K562 (cell line): ENCODE data around the gene ELF2. TPM values are rescaled to one million over a fixed set of nuclear protein-coding genes. Genes with fewer than 3 reads are reported as not detected.
A peak's percentile ranks its signal among the peaks of the same experiment; 100 is the strongest.

Experiments
- ATAC-seq: fragments of 200-7000 bp; cut with Tn5 transposase; 3 replicates; pipeline ENCODE4 v1.9.1; 2020; ENCODE audit warnings: moderate library complexity
- BruUV-seq: library from RNA; stranded (reverse); fragments of 400-500 nt; replicated peaks from 2 replicates; lab custom pipeline; 2021; lab: Mats Ljungman, UMichigan
- CTCF ChIA-PET: fragments of 300-600 bp; formaldehyde crosslinking; extraction: SDS; loops from one replicate; lab custom pipeline; 2021; ENCODE audit warnings: low intra/inter-chr PET ratio; lab: Yijun Ruan, JAX
- POLR2A ChIA-PET: fragments of 300-600, 350-650 bp; sonication (Branson Sonifier 250); formaldehyde crosslinking; extraction: SDS; loops from one replicate; lab custom pipeline; 2021; ENCODE audit warnings: antibody characterized with exemption, inconsistent platforms; lab: Yijun Ruan, JAX
- DNase-seq, 4 experiments: peaks; one replicate each; pipeline versions ENCODE4 v3.0.0 to v3.0.0-alpha.2; 2011 to 2018; ENCODE audit warnings: low spot score in 3 of 4, mixed read lengths in 3 of 4; ENCODE audit errors: extremely low read depth in 1 of 4
- FAIRE-seq: peaks from 2 replicates; lab custom pipeline; 2011; peaks lifted over from hg19 to GRCh38; lab: Jason Lieb, UNC
- H2AFZ ChIP-seq: 2 replicates; pipeline ENCODE4 v1.6.0; 2011; ENCODE audit warnings: low read depth, low read length, control low read depth, inconsistent platforms
- H3K27ac ChIP-seq: fragments of 200-600 bp; 3 replicates; pipeline ENCODE4 v1.8.0; 2011; ENCODE audit warnings: low read depth, mild to moderate bottlenecking, control low read depth, inconsistent platforms, low read length, moderate library complexity, mixed read lengths; ENCODE audit errors: extremely low read depth
- H3K27me3 ChIP-seq, 2 experiments: fragments of 300-600 bp in 1 of 2; 2 replicates in 1 of 2; 3 replicates in 1 of 2; pipeline versions ENCODE4 v1.6.0 to v1.8.0; 2011; ENCODE audit warnings: inconsistent platforms in 2 of 2, low read length in 2 of 2, mild to moderate bottlenecking in 1 of 2, mixed read lengths in 1 of 2, moderate library complexity in 1 of 2; ENCODE audit not compliant: control insufficient read depth in 2 of 2, insufficient read depth in 2 of 2
- H3K36me3 ChIP-seq: fragments of 300-600 bp; 3 replicates; pipeline ENCODE4 v1.8.0; 2011; ENCODE audit warnings: mild to moderate bottlenecking, low read length, inconsistent platforms; ENCODE audit not compliant: control insufficient read depth, insufficient read depth
- H3K4me1 ChIP-seq, 2 experiments: fragments of 200-600 bp in 1 of 2; replicated peaks in 1 of 2; 2 replicates in 1 of 2; 3 replicates in 1 of 2; pipeline versions ENCODE4 v1.5.1 to v1.8.0; 2011; ENCODE audit warnings: inconsistent platforms in 2 of 2, low read length in 2 of 2, mild to moderate bottlenecking in 1 of 2, mixed read lengths in 1 of 2, moderate library complexity in 1 of 2; ENCODE audit not compliant: control insufficient read depth in 2 of 2, insufficient read depth in 2 of 2
- H3K4me2 ChIP-seq: 2 replicates; pipeline ENCODE4 v1.6.1; 2011; ENCODE audit warnings: low read length, control low read depth, inconsistent platforms, mixed read lengths; ENCODE audit not compliant: insufficient read depth
- H3K4me3 ChIP-seq: fragments of 200-600 bp; sonication (generic), shearing (Covaris generic); 2 replicates; pipeline ENCODE4 v1.5.1; 2016; ENCODE audit warnings: control low read depth, inconsistent platforms
- H3K79me2 ChIP-seq: fragments of 200-600 bp; 3 replicates; pipeline ENCODE4 v1.8.0; 2011; ENCODE audit warnings: low read length, inconsistent platforms; ENCODE audit not compliant: control insufficient read depth, insufficient read depth
- H3K9ac ChIP-seq, 2 experiments: 2 replicates each; pipeline versions ENCODE4 v1.6.0 to v1.6.1; 2011; ENCODE audit warnings: low read depth in 2 of 2, low read length in 2 of 2, control low read depth in 1 of 2, inconsistent platforms in 1 of 2, mild to moderate bottlenecking in 1 of 2, mixed read lengths in 1 of 2; ENCODE audit not compliant: insufficient read depth in 1 of 2
- H3K9me1 ChIP-seq: one replicate; pipeline ENCODE4 v1.6.0; 2011; ENCODE audit warnings: inconsistent platforms, mild to moderate bottlenecking, low read length, moderate library complexity; ENCODE audit not compliant: control insufficient read depth, insufficient read depth
- H3K9me3 ChIP-seq: replicated peaks from 2 replicates; pipeline ENCODE4 v1.5.1; 2011; ENCODE audit warnings: low read depth, low read length, inconsistent platforms; ENCODE audit not compliant: control insufficient read depth, insufficient read depth
- H4K20me1 ChIP-seq: replicated peaks from 2 replicates; pipeline ENCODE4 v1.6.1; 2011; ENCODE audit warnings: low read length, inconsistent platforms, mixed read lengths; ENCODE audit not compliant: control insufficient read depth, insufficient read depth
- CEBPB ChIP-seq: fragments of 450-650 bp; IDR thresholded peaks from 2 replicates; pipeline ENCODE4 v1.6.1; 2016; ENCODE audit warnings: missing genetic modification characterization, missing compliant biosample characterization
- CEBPG ChIP-seq, 3 experiments: fragments of 200-800 bp in 1 of 3; sonication (Bioruptor generic) in 1 of 3; sonication (generic) in 1 of 3; formaldehyde crosslinking in 1 of 3; IDR thresholded peaks in 2 of 3; conservative IDR thresholded peaks in 1 of 3; 2 replicates each; pipeline versions ENCODE4 v1.6.1 to v1.8.0; 2016 to 2022; ENCODE audit warnings: missing compliant biosample characterization in 2 of 3, missing genetic modification characterization in 2 of 3, mild to moderate bottlenecking in 1 of 3, missing genetic modification reagents in 1 of 3
- FUS ChIP-seq: fragments of 200-400 bp; formaldehyde crosslinking; optimal IDR thresholded peaks from 2 replicates; pipeline ENCODE3; 2017; ENCODE audit warnings: low read depth, low read length
- PTBP1 ChIP-seq: fragments of 200-400 bp; formaldehyde crosslinking; IDR thresholded peaks from 2 replicates; pipeline ENCODE4 v1.6.1; 2017; ENCODE audit warnings: low read depth, low read length
- TAF9B ChIP-seq: fragments of 450-650 bp; IDR thresholded peaks from 2 replicates; pipeline ENCODE4 v1.6.1; 2018; ENCODE audit warnings: mild to moderate bottlenecking; ENCODE audit not compliant: partially characterized antibody
- ZNF707 ChIP-seq: fragments of 250-450 bp; sonication (Bioruptor Pico); conservative IDR thresholded peaks from 2 replicates; pipeline ENCODE4 v1.8.0; 2022; ENCODE audit warnings: inconsistent platforms, mild to moderate bottlenecking, moderate library complexity
- WGBS: fragments of 100-300 bp; shearing (Covaris generic); methylation state at CpG from one replicate; pipeline ENCODE4 v1.1.6; 2016; ENCODE audit warnings: low coverage, mixed read lengths; ENCODE audit not compliant: insufficient coverage; ENCODE audit errors: missing lambda C conversion rate; 5-methylcytosine and 5-hydroxymethylcytosine counted together
- in situ Hi-C: fragments of 300-500 bp; cut with MboI; formaldehyde crosslinking; loops from 4 replicates; pipeline ENCODE4 v1.15.0; 2018; ENCODE audit warnings: inconsistent platforms, mixed read lengths
- intact Hi-C: fragments of 100-400 bp; cut with micrococcal nuclease; formaldehyde crosslinking; loops from 2 replicates; pipeline ENCODE4 v1.14.2; 2022
- polyA plus RNA-seq, 8 experiments: library from polyadenylated mRNA; depleted of rRNA in 4 of 8; stranded (reverse) in 5 of 8; unstranded in 3 of 8; fragments of >200 nt; fragmentation: Nextera tagmentation in 2 of 8; fragmentation: Illumina TruSeq in 1 of 8; extraction: Ambion mirVana in 2 of 8; extraction: Trizol in 1 of 8; gene quantifications; 2 replicates each; pipeline versions ENCODE4 v1.2.1 to v1.2.3, GENCODE V29; 2011 to 2014; ENCODE audit warnings: inconsistent platforms in 1 of 8, missing spikeins in 1 of 8
- total RNA-seq, 7 experiments: library from RNA; depleted of rRNA in 6 of 7; stranded (reverse); fragments of >200 nt in 6 of 7; fragmentation: Illumina TruSeq in 2 of 7; extraction: Trizol in 2 of 7; gene quantifications; 2 replicates each; pipeline versions ENCODE4 v1.2.1 to v1.2.3, GENCODE V29; 2011 to 2021; ENCODE audit warnings: low replicate concordance in 1 of 7
- TF ChIP-seq, protein P1 (sequence below): sonication (generic); formaldehyde crosslinking; IDR thresholded peaks from 2 replicates; pipeline ENCODE4 v1.8.0; 2023; ENCODE audit warnings: mild to moderate bottlenecking, missing genetic modification reagents
- TF ChIP-seq, protein P2 (sequence below): fragments of 250-450 bp; sonication (Bioruptor Pico); IDR thresholded peaks from 2 replicates; pipeline ENCODE4 v1.4.0; 2020
- TF ChIP-seq, protein P3 (sequence below), 2 experiments: IDR thresholded peaks; 2 replicates each; pipeline ENCODE4 v1.6.1; 2011; ENCODE audit warnings: borderline replicate concordance in 1 of 2, control low read depth in 1 of 2, low read depth in 1 of 2, low read length in 1 of 2, mild to moderate bottlenecking in 1 of 2, mixed read lengths in 1 of 2, moderate library complexity in 1 of 2; ENCODE audit not compliant: insufficient read depth in 1 of 2, insufficient read length in 1 of 2, poor library complexity in 1 of 2, severe bottlenecking in 1 of 2; ENCODE audit errors: extremely low read depth in 1 of 2
- TF ChIP-seq, protein P4 (sequence below): fragments of 450-650 bp; formaldehyde crosslinking; conservative IDR thresholded peaks from 2 replicates; pipeline ENCODE4 v1.4.0; 2022; ENCODE audit warnings: mild to moderate bottlenecking, missing genetic modification characterization

ELF2 gene
- total and polyA plus RNA-seq, 9 of the 15 experiments (the other 6 are each of a cell fraction or from before 2014, with no cell fraction given) = 9.4 to 58.7 (median 41.6) TPM

DNA sequence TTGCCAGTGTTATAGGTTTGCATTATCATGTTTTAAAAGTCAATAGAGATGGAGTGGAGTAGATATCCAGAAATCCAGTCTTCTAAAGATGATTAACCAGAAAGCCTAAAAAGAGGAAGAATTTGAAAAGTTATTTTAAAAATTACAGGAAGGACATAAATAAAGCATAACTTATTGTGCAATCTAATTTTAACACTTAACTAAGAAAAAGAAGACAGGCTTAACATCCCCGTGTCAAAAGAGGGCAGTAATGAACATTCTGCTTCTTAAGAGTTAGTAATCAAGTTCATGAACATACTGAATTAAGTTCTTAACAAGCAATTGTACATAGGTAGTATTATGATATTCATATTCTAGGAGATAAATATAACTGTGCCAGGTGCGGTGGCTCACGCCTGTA lies 39.3 kb downstream of the ELF2 start:
- H3K4me2 ChIP-seq = no peak overlapping the region
- H3K36me3 ChIP-seq = peaks cover 24% of the 10 kb centered on the region; the same call in 2 of the 3 replicates
- H3K27ac ChIP-seq = no peak overlapping the region
- WGBS = 88% methylated on average over 3 of the region's 3 CpGs
- H3K9ac ChIP-seq = no peak overlapping the region
- H3K9me3 ChIP-seq = no peaks in the 10 kb centered on the region
- DNase-seq = no peak
- H2AFZ ChIP-seq = no peak overlapping the region
- peaks cover 0 to 3% of the 10 kb centered on the region in 2 experiments; a peak in 1 of 5 replicates for H3K4me1 ChIP-seq
- peaks cover 37% of the 10 kb centered on the region for H3K79me2 ChIP-seq
- H3K4me3 ChIP-seq = no peak overlapping the region
- 0 out of 2 replicates have a peak, but pooled peaks cover 3% of the 10 kb centered on the region for H4K20me1 ChIP-seq
- no peak for FAIRE-seq
- POLR2A ChIA-PET = no interaction called here
- H3K9me1 ChIP-seq = no peaks in the 10 kb centered on the region
- ATAC-seq = no peak
- BruUV-seq = no TSS peak
- CTCF ChIA-PET = no interaction called here
- no peaks in the 10 kb centered on the region for H3K27me3 ChIP-seq
- TF ChIP-seq CEBPG (CRISPR knock-in tag; IDR thresholded peaks at IDR 0.05) = no peak
- peak; percentile 40 to 68; a peak in 2 of 4 replicates for TF ChIP-seq CEBPG (tag; conservative IDR thresholded peaks at IDR 0.05 in 1 of 2, IDR thresholded peaks at IDR 0.05 in 1 of 2)
- TF ChIP-seq, protein P1, sequence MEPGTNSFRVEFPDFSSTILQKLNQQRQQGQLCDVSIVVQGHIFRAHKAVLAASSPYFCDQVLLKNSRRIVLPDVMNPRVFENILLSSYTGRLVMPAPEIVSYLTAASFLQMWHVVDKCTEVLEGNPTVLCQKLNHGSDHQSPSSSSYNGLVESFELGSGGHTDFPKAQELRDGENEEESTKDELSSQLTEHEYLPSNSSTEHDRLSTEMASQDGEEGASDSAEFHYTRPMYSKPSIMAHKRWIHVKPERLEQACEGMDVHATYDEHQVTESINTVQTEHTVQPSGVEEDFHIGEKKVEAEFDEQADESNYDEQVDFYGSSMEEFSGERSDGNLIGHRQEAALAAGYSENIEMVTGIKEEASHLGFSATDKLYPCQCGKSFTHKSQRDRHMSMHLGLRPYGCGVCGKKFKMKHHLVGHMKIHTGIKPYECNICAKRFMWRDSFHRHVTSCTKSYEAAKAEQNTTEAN (CRISPR knock-in tag) = no peak
- TF ChIP-seq CEBPB (tag) = peak; percentile 68
- in situ Hi-C loops (no loop called here), intact Hi-C loops (no loop called here)

DNA sequence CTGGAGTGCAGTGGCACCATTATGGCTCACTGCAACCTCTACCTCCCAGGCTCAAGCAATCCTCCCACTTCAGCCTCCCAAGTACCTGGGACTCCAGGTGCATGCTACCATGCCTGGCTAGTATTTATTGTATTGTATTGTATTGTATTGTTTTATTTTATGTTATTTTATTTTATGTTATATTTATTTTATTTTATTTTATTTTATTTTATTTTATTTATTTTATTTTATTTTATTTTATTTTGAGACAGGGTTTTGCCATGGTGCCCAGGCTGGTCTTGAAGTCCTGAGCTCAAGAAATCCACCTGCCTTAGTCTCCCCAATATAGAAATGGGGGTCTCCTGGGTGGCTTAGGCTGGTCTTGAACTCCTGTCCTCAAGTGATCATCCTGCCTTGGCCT lies 42.6 kb downstream of the ELF2 start:
- DNase-seq = no peak
- H3K4me3 ChIP-seq = no peak overlapping the region
- H3K79me2 ChIP-seq = peaks cover 4% of the 10 kb centered on the region; the same call in 1 of the 3 replicates
- H3K9ac ChIP-seq = no peak overlapping the region
- in situ Hi-C loops = no loop called here
- no peaks in the 10 kb centered on the region for H3K4me1 ChIP-seq
- H3K27ac ChIP-seq = no peak overlapping the region
- CTCF ChIA-PET = no interaction called here
- H2AFZ ChIP-seq = no peak overlapping the region
- H3K9me3 ChIP-seq = no peaks in the 10 kb centered on the region
- intact Hi-C loops = no loop called here
- no peaks in the 10 kb centered on the region for H4K20me1 ChIP-seq
- no peak for ATAC-seq
- BruUV-seq = no TSS peak
- no peak for FAIRE-seq
- H3K27me3 ChIP-seq = no peaks in the 10 kb centered on the region
- POLR2A ChIA-PET = no interaction called here
- peaks cover 24% of the 10 kb centered on the region; the same call in 2 of the 3 replicates for H3K36me3 ChIP-seq
- H3K9me1 ChIP-seq = no peaks in the 10 kb centered on the region
- H3K4me2 ChIP-seq = no peak overlapping the region
- no peak for TF ChIP-seq FUS
- TF ChIP-seq, protein P2, sequence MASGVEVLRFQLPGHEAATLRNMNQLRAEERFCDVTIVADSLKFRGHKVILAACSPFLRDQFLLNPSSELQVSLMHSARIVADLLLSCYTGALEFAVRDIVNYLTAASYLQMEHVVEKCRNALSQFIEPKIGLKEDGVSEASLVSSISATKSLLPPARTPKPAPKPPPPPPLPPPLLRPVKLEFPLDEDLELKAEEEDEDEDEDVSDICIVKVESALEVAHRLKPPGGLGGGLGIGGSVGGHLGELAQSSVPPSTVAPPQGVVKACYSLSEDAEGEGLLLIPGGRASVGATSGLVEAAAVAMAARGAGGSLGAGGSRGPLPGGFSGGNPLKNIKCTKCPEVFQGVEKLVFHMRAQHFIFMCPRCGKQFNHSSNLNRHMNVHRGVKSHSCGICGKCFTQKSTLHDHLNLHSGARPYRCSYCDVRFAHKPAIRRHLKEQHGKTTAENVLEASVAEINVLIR (CRISPR knock-in tag) = no peak
- TF ChIP-seq, protein P3, sequence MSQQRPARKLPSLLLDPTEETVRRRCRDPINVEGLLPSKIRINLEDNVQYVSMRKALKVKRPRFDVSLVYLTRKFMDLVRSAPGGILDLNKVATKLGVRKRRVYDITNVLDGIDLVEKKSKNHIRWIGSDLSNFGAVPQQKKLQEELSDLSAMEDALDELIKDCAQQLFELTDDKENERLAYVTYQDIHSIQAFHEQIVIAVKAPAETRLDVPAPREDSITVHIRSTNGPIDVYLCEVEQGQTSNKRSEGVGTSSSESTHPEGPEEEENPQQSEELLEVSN (IDR thresholded peaks at IDR 0.05; ENCODE audit: borderline replicate concordance in 1 of 2, extremely low read depth in 1 of 2, insufficient read depth in 1 of 2, insufficient read length in 1 of 2, low read depth in 1 of 2, low read length in 1 of 2, poor library complexity in 1 of 2, severe bottlenecking in 1 of 2) = no peak
- TF ChIP-seq ZNF707 = no peak
- no peak for TF ChIP-seq PTBP1
- TF ChIP-seq, protein P4, sequence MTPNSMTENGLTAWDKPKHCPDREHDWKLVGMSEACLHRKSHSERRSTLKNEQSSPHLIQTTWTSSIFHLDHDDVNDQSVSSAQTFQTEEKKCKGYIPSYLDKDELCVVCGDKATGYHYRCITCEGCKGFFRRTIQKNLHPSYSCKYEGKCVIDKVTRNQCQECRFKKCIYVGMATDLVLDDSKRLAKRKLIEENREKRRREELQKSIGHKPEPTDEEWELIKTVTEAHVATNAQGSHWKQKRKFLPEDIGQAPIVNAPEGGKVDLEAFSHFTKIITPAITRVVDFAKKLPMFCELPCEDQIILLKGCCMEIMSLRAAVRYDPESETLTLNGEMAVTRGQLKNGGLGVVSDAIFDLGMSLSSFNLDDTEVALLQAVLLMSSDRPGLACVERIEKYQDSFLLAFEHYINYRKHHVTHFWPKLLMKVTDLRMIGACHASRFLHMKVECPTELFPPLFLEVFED = no peak
- TF ChIP-seq TAF9B = no peak
